ENCODE results near the gene DDIT3. TPM values are rescaled to one million over a fixed set of nuclear protein-coding genes. Genes with fewer than 3 reads are reported as not detected.

Gene DDIT3
- total RNA-seq, 1 donor = 18.1 TPM

GRCh38 chr12:57526477-57527126, 6.3 kb upstream of the DDIT3 start:
- no peak overlapping the region for H3K4me3 ChIP-seq (ENCODE audit: low read depth, low read length)
- TF ChIP-seq CTCF (IDR thresholded peaks at IDR 0.05; ENCODE audit: insufficient read depth, low read depth, low read length) = no peak
- no peak for DNase-seq (ENCODE audit: low read depth)

GRCh38 chr12:57525615-57526383, 5.5 kb upstream of the DDIT3 start:
- DNase-seq (ENCODE audit: low read depth) = no peak
- no peak overlapping the region for H3K4me3 ChIP-seq (ENCODE audit: low read depth, low read length)
- no peak for TF ChIP-seq CTCF (IDR thresholded peaks at IDR 0.05; ENCODE audit: insufficient read depth, low read depth, low read length)

GRCh38 chr12:57524814-57525614, 4.7 kb upstream of the DDIT3 start:
- TF ChIP-seq CTCF (IDR thresholded peaks at IDR 0.05; ENCODE audit: insufficient read depth, low read depth, low read length) = no peak
- H3K4me3 ChIP-seq (ENCODE audit: low read depth, low read length) = peak overlapping the region; percentile 87
- DNase-seq (ENCODE audit: low read depth) = no peak

- DNase-seq (ENCODE audit: low read depth) = no peak
- peak overlapping the region; percentile 87 for H3K4me3 ChIP-seq (ENCODE audit: low read depth, low read length)
- TF ChIP-seq CTCF (IDR thresholded peaks at IDR 0.05; ENCODE audit: insufficient read depth, low read depth, low read length) = no peak
These were observed 3.6 kb upstream of the DDIT3 start for GRCh38 chr12:57523706-57524614.

GRCh38 chr12:57522887-57523705, 2.8 kb upstream of the DDIT3 start:
- peak; percentile 8 for TF ChIP-seq CTCF (IDR thresholded peaks at IDR 0.05; ENCODE audit: insufficient read depth, low read depth, low read length)
- peak; percentile 79 for DNase-seq (ENCODE audit: low read depth)
- peak overlapping the region; percentile 87 for H3K4me3 ChIP-seq (ENCODE audit: low read depth, low read length)
